Glutamatergic neuron (in vitro differentiated cells): ENCODE measurements around the gene TP53BP1. TPM values are rescaled to one million over a fixed set of nuclear protein-coding genes. Genes with fewer than 3 reads are reported as not detected.
A peak's percentile ranks its signal among the peaks of the same experiment; 100 is the strongest.

Experiments
- DNase-seq: peaks from one replicate; pipeline ENCODE4 v3.0.0; 2022
- H3K27ac Mint-ChIP-seq: one replicate; pipeline ENCODE4 v1.8.0; 2020; ENCODE audit warnings: mild to moderate bottlenecking, mixed read lengths, inconsistent platforms; ENCODE audit not compliant: unreplicated experiment
- H3K27me3 Mint-ChIP-seq: one replicate; pipeline ENCODE4 v1.8.0; 2020; ENCODE audit warnings: mild to moderate bottlenecking, moderate library complexity, mixed read lengths, inconsistent platforms; ENCODE audit not compliant: unreplicated experiment
- H3K36me3 Mint-ChIP-seq: one replicate; pipeline ENCODE4 v1.8.0; 2020; ENCODE audit warnings: mild to moderate bottlenecking, mixed read lengths, inconsistent platforms; ENCODE audit not compliant: unreplicated experiment
- H3K4me1 Mint-ChIP-seq: one replicate; pipeline ENCODE4 v1.8.0; 2020; ENCODE audit warnings: mild to moderate bottlenecking, low read depth, mixed read lengths, inconsistent platforms; ENCODE audit not compliant: unreplicated experiment
- H3K4me3 Mint-ChIP-seq: one replicate; pipeline ENCODE4 v1.8.0; 2020; ENCODE audit warnings: mild to moderate bottlenecking, mixed read lengths, inconsistent platforms; ENCODE audit not compliant: unreplicated experiment
- H3K9me3 Mint-ChIP-seq: one replicate; pipeline ENCODE4 v1.8.0; 2020; ENCODE audit warnings: mild to moderate bottlenecking, moderate library complexity, mixed read lengths, inconsistent platforms; ENCODE audit not compliant: unreplicated experiment
- total RNA-seq: library from RNA; stranded (reverse); fragmentation: NEBNext Ultra II Directional; extraction: Animal tissue kit (Norgen Biotek cat#: 25700); gene quantifications from one replicate; pipeline ENCODE4 v1.2.1, GENCODE V29; 2021; ENCODE audit not compliant: unreplicated experiment
- TF ChIP-seq, protein P1 (sequence below): fragments of 200-600 bp; sonication (generic); IDR thresholded peaks from one replicate; pipeline ENCODE4 v1.5.0; 2021; ENCODE audit not compliant: partially characterized antibody, unreplicated experiment

Gene TP53BP1
- total RNA-seq, 1 donor from 2014 or later = 142 TPM

DNA sequence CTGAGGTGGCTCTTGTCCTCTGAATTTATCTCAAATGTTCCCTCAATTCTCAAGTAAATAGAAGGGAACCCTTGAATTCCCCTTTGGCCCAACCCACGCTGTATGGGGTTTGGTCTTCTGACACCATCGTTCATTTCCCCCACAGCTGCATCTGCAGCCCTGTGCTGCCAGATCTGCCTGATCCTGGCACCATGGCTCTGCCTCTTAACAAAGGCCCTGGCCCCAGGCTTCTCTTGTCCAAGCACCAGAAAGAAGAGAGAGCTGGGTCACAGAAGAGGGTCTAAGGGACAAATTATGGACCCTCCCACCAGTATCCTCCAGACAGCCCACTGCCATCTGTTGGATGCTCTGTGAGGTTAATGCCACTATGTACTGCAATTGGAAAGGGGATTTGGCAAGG lies 26.2 kb upstream of the TP53BP1 start:
- Mint-ChIP-seq H3K4me1 (peaks cover 32% of the 10 kb centered on the region), H3K36me3 (peaks cover 46% of the 10 kb centered on the region), H3K27me3 (peaks cover 26% of the 10 kb centered on the region), H3K4me3 (peak overlapping the region; percentile 99), H3K27ac (peak overlapping the region; percentile 99), H3K9me3 (peaks cover 55% of the 10 kb centered on the region)
- TF ChIP-seq, protein P1, sequence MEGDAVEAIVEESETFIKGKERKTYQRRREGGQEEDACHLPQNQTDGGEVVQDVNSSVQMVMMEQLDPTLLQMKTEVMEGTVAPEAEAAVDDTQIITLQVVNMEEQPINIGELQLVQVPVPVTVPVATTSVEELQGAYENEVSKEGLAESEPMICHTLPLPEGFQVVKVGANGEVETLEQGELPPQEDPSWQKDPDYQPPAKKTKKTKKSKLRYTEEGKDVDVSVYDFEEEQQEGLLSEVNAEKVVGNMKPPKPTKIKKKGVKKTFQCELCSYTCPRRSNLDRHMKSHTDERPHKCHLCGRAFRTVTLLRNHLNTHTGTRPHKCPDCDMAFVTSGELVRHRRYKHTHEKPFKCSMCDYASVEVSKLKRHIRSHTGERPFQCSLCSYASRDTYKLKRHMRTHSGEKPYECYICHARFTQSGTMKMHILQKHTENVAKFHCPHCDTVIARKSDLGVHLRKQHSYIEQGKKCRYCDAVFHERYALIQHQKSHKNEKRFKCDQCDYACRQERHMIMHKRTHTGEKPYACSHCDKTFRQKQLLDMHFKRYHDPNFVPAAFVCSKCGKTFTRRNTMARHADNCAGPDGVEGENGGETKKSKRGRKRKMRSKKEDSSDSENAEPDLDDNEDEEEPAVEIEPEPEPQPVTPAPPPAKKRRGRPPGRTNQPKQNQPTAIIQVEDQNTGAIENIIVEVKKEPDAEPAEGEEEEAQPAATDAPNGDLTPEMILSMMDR = no peak
- DNase-seq = no peak

DNA sequence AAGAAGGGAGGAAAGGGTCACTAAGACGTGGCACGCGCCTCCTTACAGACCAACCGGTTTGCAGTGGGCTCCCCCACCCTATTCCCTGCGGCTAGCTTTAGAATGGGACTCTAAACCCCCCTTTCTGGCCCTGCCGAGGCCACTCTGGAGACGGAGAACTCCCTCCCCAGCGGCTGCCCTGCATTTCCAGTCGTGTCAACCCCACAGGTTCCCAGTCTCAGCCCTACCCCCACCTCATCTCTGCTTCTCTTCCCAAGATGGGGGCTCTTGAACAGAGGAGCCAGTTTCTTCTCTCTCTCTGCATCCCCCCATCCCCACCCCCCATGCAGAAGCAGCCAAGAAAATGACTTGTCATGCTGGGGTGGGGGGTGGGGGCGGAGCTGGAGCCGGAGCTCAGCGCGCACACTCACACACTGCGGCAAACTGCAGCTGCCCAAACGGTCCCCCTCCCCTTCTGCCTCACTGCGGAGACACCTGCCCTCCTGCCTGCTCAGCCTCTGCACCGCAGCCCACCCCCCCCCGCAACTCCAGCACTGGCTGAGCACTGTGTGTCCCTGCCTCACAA lies 25.3 kb upstream of the TP53BP1 start:
- peak; percentile 67 for DNase-seq
- TF ChIP-seq, protein P1 = no peak
- peak overlapping the region; percentile 99 for H3K4me3 Mint-ChIP-seq
- peak overlapping the region; percentile 99 for H3K27ac Mint-ChIP-seq
- peaks cover 23% of the 10 kb centered on the region for H3K27me3 Mint-ChIP-seq
- peaks cover 37% of the 10 kb centered on the region for H3K36me3 Mint-ChIP-seq
- peaks cover 40% of the 10 kb centered on the region for H3K4me1 Mint-ChIP-seq
- peaks cover 50% of the 10 kb centered on the region for H3K9me3 Mint-ChIP-seq

DNA sequence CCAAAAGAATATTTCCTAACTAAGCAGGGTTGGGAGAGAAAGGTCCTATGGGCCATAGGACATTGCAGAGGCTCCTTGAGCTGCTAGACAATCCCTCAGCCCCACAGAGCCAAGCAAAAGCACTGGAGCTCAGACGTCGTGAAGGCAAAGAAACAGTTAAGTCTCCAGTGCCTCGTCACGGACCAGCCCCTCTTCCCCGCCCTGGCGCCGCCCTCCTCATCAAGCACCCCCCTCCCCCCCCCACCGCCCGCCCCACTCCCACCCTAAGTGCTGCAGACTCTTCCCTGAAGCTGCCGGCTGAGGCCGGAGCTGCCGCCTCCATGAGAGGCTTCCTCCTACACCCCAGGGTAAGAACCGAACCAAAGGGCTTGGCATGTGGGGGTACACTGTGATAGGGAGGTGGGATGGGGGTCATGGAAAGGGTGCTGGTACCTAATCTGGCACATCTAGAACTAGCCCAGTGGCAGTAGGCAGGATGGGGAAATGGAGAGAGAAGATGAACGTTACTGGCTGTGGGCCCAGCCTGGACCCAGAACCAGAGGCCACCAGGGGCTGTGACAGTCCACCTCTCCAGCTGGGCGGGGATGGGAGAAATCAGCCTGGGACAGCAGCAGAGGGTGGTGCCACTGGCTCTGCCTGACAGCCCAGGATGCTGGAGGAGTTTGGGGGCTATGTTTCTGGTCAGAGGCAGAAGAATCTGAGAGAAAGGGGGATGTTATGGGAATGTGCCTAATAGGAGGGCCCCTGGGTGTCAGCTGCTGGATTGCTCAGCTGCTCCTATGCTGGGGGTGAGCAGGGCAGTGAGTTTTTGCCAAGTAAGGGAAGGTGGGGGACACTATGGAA lies 24.6 kb upstream of the TP53BP1 start, which contains the start of gene MAP1A:
Gene MAP1A (plus strand): TSS at position 255 of the 843 bp plus-strand sequence. CDS start 3,866 bp downstream, outside the sequence.
- peaks cover 44% of the 10 kb centered on the region for H3K9me3 Mint-ChIP-seq
- peak; percentile 82 for DNase-seq
- peaks cover 19% of the 10 kb centered on the region for H3K27me3 Mint-ChIP-seq
- H3K4me1 Mint-ChIP-seq = peaks cover 42% of the 10 kb centered on the region
- peak within 1 kb of the TSS; percentile 99 for H3K4me3 Mint-ChIP-seq
- peak within 1 kb of the TSS; percentile 100 for H3K27ac Mint-ChIP-seq
- TF ChIP-seq, protein P1 = no peak
- peaks cover 30% of the 10 kb centered on the region for H3K36me3 Mint-ChIP-seq

DNA sequence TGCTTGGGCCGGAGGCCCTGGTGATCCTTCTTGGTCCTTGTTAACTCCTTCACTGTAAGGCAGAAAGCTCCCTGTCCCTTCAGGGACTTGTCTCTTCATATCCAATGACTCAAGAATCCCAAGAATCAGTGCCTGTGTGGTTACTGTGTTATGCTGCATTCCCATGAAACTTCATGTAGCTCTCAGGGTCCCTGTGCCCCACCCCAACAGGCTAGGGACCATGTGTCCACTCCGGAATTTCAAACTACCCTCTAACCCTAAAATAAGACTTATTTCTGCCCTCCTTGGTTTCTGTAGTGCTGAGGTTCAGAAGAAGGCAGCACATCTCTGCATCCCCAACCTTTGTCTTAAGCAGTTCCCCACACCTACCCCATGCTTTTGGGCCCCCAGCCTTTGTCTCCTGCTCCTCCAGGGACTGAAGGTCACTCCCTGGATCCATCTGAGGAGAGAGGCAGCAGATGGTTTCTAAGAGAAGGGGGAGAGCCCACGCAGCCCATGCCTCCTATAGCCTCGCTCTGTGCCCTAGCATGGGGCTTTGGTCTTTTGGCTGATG lies 23.9 kb upstream of the TP53BP1 start:
- DNase-seq = peak; percentile 51
- peaks cover 20% of the 10 kb centered on the region for H3K27me3 Mint-ChIP-seq
- peak overlapping the region; percentile 99 for H3K4me3 Mint-ChIP-seq
- H3K36me3 Mint-ChIP-seq = peaks cover 23% of the 10 kb centered on the region
- H3K27ac Mint-ChIP-seq = peak overlapping the region; percentile 100
- TF ChIP-seq, protein P1 = no peak
- peaks cover 49% of the 10 kb centered on the region for H3K4me1 Mint-ChIP-seq
- H3K9me3 Mint-ChIP-seq = peaks cover 40% of the 10 kb centered on the region
